Stimulated activated CD4-positive, alpha-beta T cell treated with anti-CD3 and anti-CD28 coated beads, TNF-alpha, amount 100 ng/mL, for 1 hour (primary cell): Measurements from ENCODE around the gene ACADM.
A peak's percentile ranks its signal among the peaks of the same experiment; 100 is the strongest.
"Not testable (repeated sequence)": the region's sequence is repeated elsewhere in the genome, so short reads cannot be mapped to it uniquely, and the experiment has no call there.

ENCODE experiments used
- DNase-seq, 3 donors: peaks; one replicate each; pipeline ENCODE4 v3.0.0-alpha.2; 2020; ENCODE audit warnings: low read depth in 3 of 3, low spot score in 1 of 3

The ACADM gene

GRCh38 chr1:75724472-75725022 lies at the start of gene ACADM:
Gene ACADM (plus strand): TSS chr1:75724709. CDS start chr1:75724788, 79 bp downstream.
- peak; percentile 33 to 87 (median 68) for DNase-seq

GRCh38 chr1:75677443-75677842 lies 47.1 kb upstream of the ACADM start:
- no peak for DNase-seq

GRCh38 chr1:75677964-75678363 lies 46.5 kb upstream of the ACADM start:
- DNase-seq, result not testable (repeated sequence)

GRCh38 chr1:75690547-75690946 lies 34.0 kb upstream of the ACADM start:
- no peak for DNase-seq

- DNase-seq, result no peak
These were observed 31.0 kb upstream of the ACADM start for GRCh38 chr1:75693551-75693950.

- no peak for DNase-seq
These were observed 28.5 kb upstream of the ACADM start for GRCh38 chr1:75696000-75696399.

- no peak for DNase-seq
These were observed 17.3 kb upstream of the ACADM start for GRCh38 chr1:75707191-75707590.

- no peak for DNase-seq
These were observed 15.6 kb upstream of the ACADM start for GRCh38 chr1:75708910-75709309.

GRCh38 chr1:75710832-75711231 lies 13.7 kb upstream of the ACADM start:
- no peak for DNase-seq

GRCh38 chr1:75711846-75712245 lies 12.7 kb upstream of the ACADM start:
- DNase-seq, result no peak

GRCh38 chr1:75712306-75712705 lies 12.2 kb upstream of the ACADM start:
- DNase-seq, result no peak

GRCh38 chr1:75719810-75720209 lies 4.7 kb upstream of the ACADM start:
- no peak for DNase-seq

GRCh38 chr1:75720325-75720724 lies 4.2 kb upstream of the ACADM start:
- DNase-seq, result no peak

GRCh38 chr1:75720820-75721219 lies 3.7 kb upstream of the ACADM start:
- DNase-seq, result no peak

GRCh38 chr1:75722246-75722645 lies 2.3 kb upstream of the ACADM start:
- DNase-seq, result not testable (repeated sequence)

GRCh38 chr1:75722966-75723365 lies 1.5 kb upstream of the ACADM start:
- no peak for DNase-seq

GRCh38 chr1:75723989-75724471 lies 479 bp upstream of the ACADM start:
- peak in 1 of 3 donors; percentile 1 for DNase-seq

GRCh38 chr1:75725266-75725665 lies 757 bp downstream of the ACADM start:
- no peak for DNase-seq

- no peak for DNase-seq
These were observed 1.4 kb downstream of the ACADM start for GRCh38 chr1:75725861-75726361.

- no peak for DNase-seq
These were observed 3.1 kb downstream of the ACADM start for GRCh38 chr1:75727571-75727970.

- DNase-seq, result no peak
These were observed 5.9 kb downstream of the ACADM start for GRCh38 chr1:75730432-75730831.

- DNase-seq, result no peak
These were observed 7.4 kb downstream of the ACADM start for GRCh38 chr1:75731881-75732280.

GRCh38 chr1:75732703-75733102 lies 8.2 kb downstream of the ACADM start:
- DNase-seq, result no peak
